ENCODE data around the gene SLC26A1.
"Not testable (repeated sequence)": the region's sequence is repeated elsewhere in the genome, so short reads cannot be mapped to it uniquely, and the experiment has no call there.

Gene SLC26A1

GRCh38 chr4:999882-1000425, 6.8 kb upstream of the SLC26A1 start:
- no peak for DNase-seq (ENCODE audit: low read depth in 2 of 2)

GRCh38 chr4:999240-999863, 6.1 kb upstream of the SLC26A1 start:
- not testable (repeated sequence) for DNase-seq (ENCODE audit: low read depth in 2 of 2)

GRCh38 chr4:998096-998691, 5.0 kb upstream of the SLC26A1 start:
- no peak for DNase-seq (ENCODE audit: low read depth in 2 of 2)

GRCh38 chr4:997375-998071, 4.3 kb upstream of the SLC26A1 start:
- no peak for DNase-seq (ENCODE audit: low read depth in 2 of 2)

GRCh38 chr4:996997-997374, 3.8 kb upstream of the SLC26A1 start:
- no peak for DNase-seq (ENCODE audit: low read depth in 2 of 2)

- DNase-seq (ENCODE audit: low read depth in 2 of 2): no peak
Observed at GRCh38 chr4:996030-996996, 3.1 kb upstream of the SLC26A1 start.

GRCh38 chr4:995311-996026, 2.3 kb upstream of the SLC26A1 start:
- no peak for DNase-seq (ENCODE audit: low read depth in 2 of 2)

- DNase-seq (ENCODE audit: low read depth in 2 of 2): no peak
Observed at GRCh38 chr4:992297-993110, 700 bp downstream of the SLC26A1 start.

- DNase-seq (ENCODE audit: low read depth in 2 of 2): no peak
Observed at GRCh38 chr4:991451-992296, 1.5 kb downstream of the SLC26A1 start.

GRCh38 chr4:990746-991367, 2.3 kb downstream of the SLC26A1 start:
- no peak for DNase-seq (ENCODE audit: low read depth in 2 of 2)

GRCh38 chr4:989722-990471, 3.3 kb downstream of the SLC26A1 start:
- no peak for DNase-seq (ENCODE audit: low read depth in 2 of 2)

GRCh38 chr4:988726-989721, 4.2 kb downstream of the SLC26A1 start:
- no peak for DNase-seq (ENCODE audit: low read depth in 2 of 2)

GRCh38 chr4:987624-988513, 5.3 kb downstream of the SLC26A1 start:
- no peak for DNase-seq (ENCODE audit: low read depth in 2 of 2)

- peak; percentile 81 to 85 for DNase-seq (ENCODE audit: low read depth in 2 of 2)
Observed at GRCh38 chr4:986879-987623, 6.2 kb downstream of the SLC26A1 start, which contains the start of gene IDUA. Gene IDUA, plus strand, starts transcription at chr4:987044. Its CDS starts 41 bp downstream, at chr4:987085.

- no peak for DNase-seq (ENCODE audit: low read depth in 2 of 2)
Observed at GRCh38 chr4:986428-986878, 6.8 kb downstream of the SLC26A1 start.
